ENCODE measurements around the gene PROM2. TPM values are rescaled to one million over a fixed set of nuclear protein-coding genes. Genes with fewer than 3 reads are reported as not detected.

The PROM2 gene
- total RNA-seq, 1 donor from 2014 or later: 1.7 TPM

GRCh38 chr2:95329891-95330793 lies 55.9 kb downstream of the PROM2 start:
- Mint-ChIP-seq H3K27me3 (ENCODE audit: low read depth) (peaks cover 2% of the 10 kb centered on the region), H3K9me3 (ENCODE audit: low read depth) (no peaks in the 10 kb centered on the region), H3K27ac (ENCODE audit: unreplicated experiment) (no peak overlapping the region), H3K4me3 (ENCODE audit: unreplicated experiment) (no peak overlapping the region), H3K36me3 (ENCODE audit: low read depth) (no peaks in the 10 kb centered on the region), H3K4me1 (ENCODE audit: low read depth) (peaks cover 9% of the 10 kb centered on the region)
- no peak for DNase-seq (ENCODE audit: low spot score)
- peak; percentile 17 for TF ChIP-seq CTCF (IDR thresholded peaks at IDR 0.05)

- DNase-seq (ENCODE audit: low spot score): peak; percentile 58
- no peak for TF ChIP-seq CTCF (IDR thresholded peaks at IDR 0.05)
- no peak overlapping the region for H3K27ac Mint-ChIP-seq (ENCODE audit: unreplicated experiment)
- peaks cover 4% of the 10 kb centered on the region for H3K27me3 Mint-ChIP-seq (ENCODE audit: low read depth)
- no peak overlapping the region for H3K4me3 Mint-ChIP-seq (ENCODE audit: unreplicated experiment)
- H3K4me1 Mint-ChIP-seq (ENCODE audit: low read depth): peaks cover 9% of the 10 kb centered on the region
- H3K36me3 Mint-ChIP-seq (ENCODE audit: low read depth): no peaks in the 10 kb centered on the region
- no peaks in the 10 kb centered on the region for H3K9me3 Mint-ChIP-seq (ENCODE audit: low read depth)
These were observed 56.6 kb downstream of the PROM2 start for GRCh38 chr2:95330794-95331338.

GRCh38 chr2:95331606-95332005 lies 57.4 kb downstream of the PROM2 start:
- Mint-ChIP-seq H3K4me3 (ENCODE audit: unreplicated experiment) (no peak overlapping the region), H3K4me1 (ENCODE audit: low read depth) (peaks cover 9% of the 10 kb centered on the region), H3K36me3 (ENCODE audit: low read depth) (no peaks in the 10 kb centered on the region), H3K27me3 (ENCODE audit: low read depth) (peaks cover 8% of the 10 kb centered on the region), H3K9me3 (ENCODE audit: low read depth) (no peaks in the 10 kb centered on the region), H3K27ac (ENCODE audit: unreplicated experiment) (no peak overlapping the region)
- peak; percentile 62 for DNase-seq (ENCODE audit: low spot score)
- TF ChIP-seq CTCF (IDR thresholded peaks at IDR 0.05): no peak

- Mint-ChIP-seq H3K27ac (ENCODE audit: unreplicated experiment) (no peak overlapping the region), H3K4me1 (ENCODE audit: low read depth) (peaks cover 9% of the 10 kb centered on the region), H3K27me3 (ENCODE audit: low read depth) (peaks cover 11% of the 10 kb centered on the region), H3K9me3 (ENCODE audit: low read depth) (no peaks in the 10 kb centered on the region), H3K4me3 (ENCODE audit: unreplicated experiment) (no peak overlapping the region), H3K36me3 (ENCODE audit: low read depth) (no peaks in the 10 kb centered on the region)
- DNase-seq (ENCODE audit: low spot score): peak; percentile 61
- TF ChIP-seq CTCF (IDR thresholded peaks at IDR 0.05): no peak
These were observed 57.8 kb downstream of the PROM2 start for GRCh38 chr2:95332036-95332435.

- Mint-ChIP-seq H3K27me3 (ENCODE audit: low read depth) (peaks cover 11% of the 10 kb centered on the region), H3K36me3 (ENCODE audit: low read depth) (no peaks in the 10 kb centered on the region), H3K27ac (ENCODE audit: unreplicated experiment) (no peak overlapping the region), H3K4me1 (ENCODE audit: low read depth) (peaks cover 9% of the 10 kb centered on the region), H3K9me3 (ENCODE audit: low read depth) (no peaks in the 10 kb centered on the region), H3K4me3 (ENCODE audit: unreplicated experiment) (no peak overlapping the region)
- TF ChIP-seq CTCF (IDR thresholded peaks at IDR 0.05): no peak
- peak; percentile 28 for DNase-seq (ENCODE audit: low spot score)
These were observed 58.8 kb downstream of the PROM2 start for GRCh38 chr2:95333056-95333455.

Data from chondrocyte (in vitro differentiated cells).